T-helper 2 cell (primary cell): ENCODE data around the gene SRP9.
"Not testable (repeated sequence)": the region's sequence is repeated elsewhere in the genome, so short reads cannot be mapped to it uniquely, and the experiment has no call there.

Experiments
- DNase-seq, 5 experiments: peaks; one replicate each; pipeline versions ENCODE4 v3.0.0 to v3.0.0-alpha.2; 2012 to 2022

The SRP9 gene

DNA sequence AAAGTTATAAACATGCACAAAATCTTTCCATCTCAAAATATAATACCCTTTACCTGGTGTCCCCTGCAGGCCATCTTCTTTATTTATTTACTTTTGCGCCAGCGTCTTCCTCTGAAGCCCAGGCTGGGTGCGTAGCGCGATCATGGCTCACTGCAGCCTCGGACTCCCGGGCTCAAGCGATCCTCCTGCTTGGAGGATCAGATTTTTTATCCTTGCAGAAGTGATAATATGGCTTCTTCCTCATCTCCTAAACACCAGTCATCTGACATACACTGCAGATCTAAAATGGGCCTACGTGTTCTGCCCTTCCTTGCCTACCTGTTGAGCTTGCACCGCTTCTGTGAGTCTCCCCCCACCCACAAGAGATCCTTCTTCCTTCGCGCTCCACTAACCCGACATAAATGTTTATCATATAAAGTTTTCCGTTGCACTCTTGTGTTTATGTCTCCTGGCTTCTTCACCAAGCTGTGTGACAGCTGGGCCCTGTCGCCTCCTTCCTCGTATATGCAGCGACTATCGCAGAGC, 506 bp upstream of the SRP9 start:
- DNase-seq: no peak

DNA sequence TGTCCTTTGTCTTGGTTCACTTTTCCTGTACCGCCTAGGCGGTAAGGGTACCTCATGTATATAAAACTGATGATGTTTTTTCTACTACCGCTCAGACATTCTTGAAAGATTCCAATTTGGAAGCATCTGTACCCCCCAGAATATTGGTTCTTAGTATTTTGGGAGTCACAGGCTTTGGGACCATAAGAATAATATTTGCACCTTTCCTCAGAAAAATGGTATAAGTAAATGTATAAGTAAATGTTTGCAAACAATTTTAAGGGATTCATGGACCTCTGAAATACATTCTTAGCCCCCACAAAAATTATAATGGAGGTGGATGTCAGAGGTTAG, 677 bp downstream of the SRP9 start:
- DNase-seq: no peak

DNA sequence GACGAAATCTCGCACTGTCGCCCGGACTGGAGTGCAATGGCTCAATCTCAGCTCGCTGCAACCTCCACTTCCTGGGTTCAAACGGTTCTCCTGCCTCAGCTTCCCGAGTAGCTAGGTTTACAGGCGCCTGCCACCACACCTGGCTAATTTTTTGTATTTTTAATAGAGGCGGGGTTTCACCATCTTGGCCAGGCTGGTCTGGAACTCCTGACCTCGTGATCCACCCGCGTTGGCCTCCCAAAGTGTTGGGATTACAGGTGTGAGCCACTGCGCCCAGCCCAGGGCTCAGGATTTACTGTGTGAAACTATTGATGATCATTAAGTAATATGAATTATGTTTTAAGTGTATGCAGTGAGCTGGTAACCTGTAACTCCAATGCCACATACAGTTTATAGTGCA, 1.5 kb downstream of the SRP9 start:
- peak in 1 of 5 experiments; percentile 36 for DNase-seq

DNA sequence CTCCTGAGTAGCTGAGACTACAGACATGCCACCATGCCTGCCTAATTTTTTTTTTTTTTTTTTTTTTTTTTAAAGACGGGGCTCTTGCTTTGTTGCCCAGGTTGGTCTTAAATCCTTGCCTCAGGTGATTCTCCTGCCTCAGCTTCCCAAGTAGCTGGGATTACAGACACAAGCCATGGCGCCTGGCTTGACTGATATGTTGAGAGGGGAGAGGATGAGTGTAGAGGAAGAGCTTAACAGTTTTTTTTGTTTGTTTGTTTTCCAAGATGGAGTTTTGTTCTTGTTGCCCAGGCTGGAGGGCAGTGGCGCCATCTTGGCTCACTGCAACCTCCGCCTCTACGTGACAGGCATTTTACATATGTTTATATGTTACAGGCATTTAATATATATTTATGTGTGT, 2.5 kb downstream of the SRP9 start:
- DNase-seq: no peak

DNA sequence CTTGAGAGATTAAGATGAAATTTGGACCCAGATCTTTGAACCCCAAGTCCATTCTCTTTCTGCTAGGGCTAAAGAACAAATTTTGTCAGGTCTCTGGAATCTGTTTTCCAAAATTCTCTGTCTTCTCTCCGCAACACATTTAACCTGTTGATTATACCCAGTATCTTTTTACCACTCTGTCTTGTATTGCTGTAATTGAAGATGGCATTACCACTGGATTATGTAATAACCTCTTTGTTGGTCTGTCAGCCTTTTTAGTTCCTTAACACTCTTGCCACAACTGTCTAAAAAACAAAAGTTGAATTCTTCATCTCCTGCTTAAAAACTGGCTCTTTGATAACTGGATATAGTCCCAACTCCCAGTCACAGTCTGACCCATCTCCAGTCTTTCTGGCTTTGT, 3.0 kb downstream of the SRP9 start:
- no peak for DNase-seq

DNA sequence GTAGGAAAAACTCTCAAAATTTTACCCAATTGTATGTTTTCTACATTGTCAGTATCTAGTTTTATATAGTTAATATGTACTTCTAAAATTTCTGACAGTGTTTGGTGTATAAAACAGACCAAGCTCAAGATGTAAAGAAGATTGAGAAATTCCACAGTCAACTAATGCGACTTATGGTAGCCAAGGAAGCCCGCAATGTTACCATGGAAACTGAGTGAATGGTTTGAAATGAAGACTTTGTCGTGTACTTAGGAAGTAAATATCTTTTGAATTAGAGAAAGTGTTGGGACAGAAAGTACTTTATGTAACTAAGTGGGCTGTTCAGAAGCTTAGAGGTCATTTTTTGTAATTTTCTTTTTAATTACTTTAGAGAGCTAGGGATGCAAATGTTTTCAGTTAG, 11.5 kb downstream of the SRP9 start:
- not testable (repeated sequence) for DNase-seq

DNA sequence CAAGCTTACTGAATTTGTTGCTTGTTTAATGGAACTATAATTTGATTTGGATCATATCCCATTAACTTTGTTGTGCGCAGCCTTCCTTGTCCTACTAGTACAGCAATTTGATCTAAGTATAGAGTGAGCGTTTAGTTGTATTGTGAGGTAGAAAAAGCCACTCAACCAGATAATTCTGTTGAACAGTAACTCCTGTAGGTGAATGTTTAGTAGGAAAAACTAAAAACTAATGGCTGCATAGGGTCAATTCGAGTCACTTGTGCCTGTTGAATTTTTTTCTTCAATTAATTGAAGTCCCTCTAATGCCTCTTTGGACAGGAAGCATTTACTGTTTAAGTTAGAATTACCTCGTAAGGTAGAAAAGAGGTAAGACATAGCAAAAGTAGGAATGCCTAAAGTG, 17.3 kb downstream of the SRP9 start:
- DNase-seq: no peak

DNA sequence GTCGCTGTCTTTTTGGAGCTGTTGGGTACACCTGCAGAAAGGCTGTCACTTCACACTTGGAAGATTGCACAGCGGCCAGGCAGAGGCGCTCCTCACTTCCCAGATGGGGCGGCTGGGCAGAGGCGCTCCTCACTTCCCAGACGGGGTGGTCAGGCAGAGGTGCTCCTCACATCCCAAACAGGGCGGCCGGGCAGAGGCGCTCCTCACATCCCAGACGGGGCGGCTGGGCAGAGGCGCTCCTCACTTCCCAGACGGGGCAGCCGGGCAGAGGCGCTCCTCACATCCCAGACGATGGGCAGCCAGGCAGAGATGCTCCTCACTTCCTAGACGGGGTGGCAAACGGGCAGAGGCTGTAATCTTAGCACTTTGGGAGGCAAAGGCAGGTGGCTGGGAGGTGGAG, 18.5 kb downstream of the SRP9 start:
- DNase-seq: not testable (repeated sequence)

DNA sequence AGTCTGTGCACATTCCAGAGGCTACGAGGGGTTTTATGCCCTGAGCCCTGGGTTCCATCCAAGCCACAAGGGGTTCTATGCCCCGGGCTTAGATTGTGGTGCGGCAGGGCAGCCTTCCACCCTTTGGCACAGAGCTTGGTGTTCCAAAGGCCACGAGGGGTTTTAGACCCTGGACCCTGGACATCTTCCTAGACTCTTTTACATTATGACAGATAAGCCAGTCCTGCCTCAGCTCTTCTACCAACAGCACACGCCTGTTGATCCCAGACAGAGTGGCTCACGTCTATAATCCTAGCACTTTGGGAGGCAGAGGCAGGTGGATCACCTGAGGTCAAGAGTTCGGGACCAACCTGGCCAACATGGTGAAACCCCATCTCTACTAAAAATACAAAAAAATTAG, 23.5 kb downstream of the SRP9 start:
- not testable (repeated sequence) for DNase-seq

DNA sequence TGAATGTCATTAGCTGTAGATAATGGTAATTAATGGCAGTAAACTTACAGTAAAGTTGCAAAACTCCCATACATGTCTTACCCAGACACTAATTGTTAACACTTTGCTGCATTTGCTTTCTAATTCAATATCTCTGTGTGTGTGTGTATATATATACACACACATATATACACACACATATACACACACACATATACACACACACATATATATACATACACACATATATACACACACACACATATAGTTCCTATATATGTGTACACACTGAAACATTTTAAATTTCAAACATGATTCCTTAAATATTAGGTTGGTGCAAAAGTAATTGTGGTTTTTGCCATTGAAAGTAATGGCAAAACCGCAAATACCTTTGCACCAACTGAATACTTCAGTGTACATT, 28.6 kb downstream of the SRP9 start:
- no peak for DNase-seq

DNA sequence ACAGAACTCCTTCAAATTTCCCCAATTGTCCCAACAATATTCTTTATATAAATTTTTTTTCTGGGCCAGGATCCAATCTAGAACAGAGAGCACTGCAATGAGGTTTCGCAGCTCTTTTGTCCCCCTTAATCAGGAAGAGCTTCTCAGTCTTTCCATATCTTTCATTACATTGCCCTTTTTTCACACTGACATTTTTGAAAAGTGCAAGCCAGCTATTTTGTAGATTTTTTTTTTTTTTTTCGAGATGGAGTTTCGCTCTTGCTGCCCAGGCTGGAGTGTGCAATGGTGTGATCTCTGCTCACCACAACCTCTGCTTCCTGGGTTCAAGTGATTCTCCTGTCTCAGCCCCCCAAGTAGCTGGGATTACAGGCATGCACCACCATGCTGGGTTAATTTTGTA, 29.1 kb downstream of the SRP9 start:
- not testable (repeated sequence) for DNase-seq

DNA sequence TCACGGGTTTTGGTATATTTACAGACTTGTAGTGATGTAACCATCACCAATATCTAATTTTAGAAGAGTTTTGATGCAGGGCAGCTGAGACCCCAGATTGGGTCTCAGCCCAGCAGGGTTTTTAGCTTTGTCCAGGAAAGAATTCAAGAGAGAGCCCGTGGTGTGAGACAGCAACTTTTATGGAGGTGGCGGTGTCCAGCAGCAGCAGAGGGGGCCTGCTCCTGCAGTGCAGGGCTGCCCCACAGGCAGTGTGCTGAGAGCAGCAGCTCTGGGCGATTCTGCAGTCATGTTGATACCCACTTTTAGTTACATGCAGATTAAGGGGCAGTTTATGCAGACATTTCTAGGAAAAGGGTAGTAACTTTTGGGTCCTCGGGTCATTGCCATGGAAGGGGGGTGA, 30.5 kb downstream of the SRP9 start:
- DNase-seq: no peak

DNA sequence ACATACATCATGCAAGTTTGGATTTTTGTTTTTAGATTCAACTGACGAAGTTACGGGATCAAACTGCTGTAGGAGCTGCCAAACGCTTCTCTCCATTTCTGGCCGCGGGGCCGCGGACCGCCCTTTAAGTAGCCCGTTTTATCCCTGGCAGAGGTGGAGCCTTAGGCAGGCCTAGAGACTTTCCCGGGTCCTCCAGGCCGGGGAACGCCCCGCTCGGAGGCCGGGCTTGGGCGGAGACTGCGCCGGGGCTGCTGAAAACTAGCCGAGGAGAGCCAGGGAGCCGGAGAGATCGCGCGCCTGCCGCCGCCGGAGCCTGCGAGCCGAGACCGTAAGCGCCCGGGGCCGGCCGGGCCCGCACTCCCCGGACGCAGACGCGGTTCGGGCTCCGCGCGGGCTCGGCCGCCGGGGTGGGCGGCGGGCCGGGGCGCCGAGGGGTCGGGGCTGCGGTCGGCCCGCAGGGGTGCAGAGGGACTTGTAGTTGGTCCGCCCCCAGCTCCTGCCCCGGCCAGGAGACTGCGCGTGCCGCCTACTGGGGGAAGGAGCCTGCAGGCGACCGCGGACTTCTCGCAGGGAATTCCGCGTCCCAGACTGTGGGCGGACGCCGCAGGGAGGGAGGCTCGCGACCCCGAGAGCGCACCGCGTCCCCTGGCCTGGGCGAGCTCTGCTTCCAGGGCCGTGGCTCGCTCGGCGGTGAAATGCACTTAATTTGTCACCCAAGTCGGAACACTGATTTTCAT, 32.4 kb downstream of the SRP9 start, which contains the start of gene EPHX1:
EPHX1 (plus strand) TSS at position 283 of the 737 bp plus-strand sequence. CDS start 18,606 bp downstream, outside the sequence.
- DNase-seq: peak; percentile 20 to 65 (median 39)

DNA sequence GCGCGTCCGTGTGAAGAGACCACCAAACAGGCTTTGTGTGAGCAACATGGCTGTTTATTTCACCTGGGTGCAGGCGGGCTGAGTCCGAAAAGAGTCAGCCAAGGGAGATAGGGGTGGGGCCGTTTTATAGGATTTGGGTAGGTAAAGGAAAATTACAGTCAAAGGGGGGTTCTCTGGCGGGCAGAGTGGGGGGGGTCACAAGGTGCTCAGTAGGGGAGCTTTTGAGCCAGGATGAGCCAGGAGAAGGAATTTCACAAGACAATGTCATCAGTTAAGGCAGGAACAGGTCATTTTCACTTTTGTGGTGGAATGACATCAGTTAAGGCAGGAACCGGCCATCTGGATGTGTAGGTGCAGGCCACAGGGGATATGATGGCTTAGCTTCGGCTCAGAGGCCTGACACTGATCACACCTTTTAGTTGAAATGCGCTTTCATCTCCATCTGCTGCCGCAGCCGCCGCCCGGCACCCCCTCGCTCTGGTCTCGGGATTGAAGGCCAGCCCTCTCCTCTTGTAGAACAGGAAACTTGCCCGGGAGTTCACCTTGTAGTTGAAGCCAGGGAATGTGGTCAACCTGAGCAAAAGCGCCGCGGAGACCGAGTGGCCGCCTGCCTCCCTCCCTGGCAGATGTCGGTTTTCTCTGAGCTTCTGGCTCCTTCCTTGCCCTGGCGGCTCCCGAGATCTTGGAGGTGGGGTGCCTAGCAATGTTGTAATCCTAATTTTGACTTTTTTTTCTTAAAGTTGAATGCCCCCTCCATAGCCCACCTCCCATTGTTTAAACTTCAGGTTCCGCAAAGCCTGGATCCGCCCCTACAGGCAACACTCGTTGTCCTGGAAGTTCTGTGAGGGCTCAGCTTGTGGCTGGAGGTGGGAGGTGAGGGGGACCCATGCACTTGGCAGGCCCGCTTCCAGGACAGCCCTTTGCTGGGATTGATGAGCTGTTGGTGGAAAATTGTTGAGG, 33.2 kb downstream of the SRP9 start:
- DNase-seq: not testable (repeated sequence)

DNA sequence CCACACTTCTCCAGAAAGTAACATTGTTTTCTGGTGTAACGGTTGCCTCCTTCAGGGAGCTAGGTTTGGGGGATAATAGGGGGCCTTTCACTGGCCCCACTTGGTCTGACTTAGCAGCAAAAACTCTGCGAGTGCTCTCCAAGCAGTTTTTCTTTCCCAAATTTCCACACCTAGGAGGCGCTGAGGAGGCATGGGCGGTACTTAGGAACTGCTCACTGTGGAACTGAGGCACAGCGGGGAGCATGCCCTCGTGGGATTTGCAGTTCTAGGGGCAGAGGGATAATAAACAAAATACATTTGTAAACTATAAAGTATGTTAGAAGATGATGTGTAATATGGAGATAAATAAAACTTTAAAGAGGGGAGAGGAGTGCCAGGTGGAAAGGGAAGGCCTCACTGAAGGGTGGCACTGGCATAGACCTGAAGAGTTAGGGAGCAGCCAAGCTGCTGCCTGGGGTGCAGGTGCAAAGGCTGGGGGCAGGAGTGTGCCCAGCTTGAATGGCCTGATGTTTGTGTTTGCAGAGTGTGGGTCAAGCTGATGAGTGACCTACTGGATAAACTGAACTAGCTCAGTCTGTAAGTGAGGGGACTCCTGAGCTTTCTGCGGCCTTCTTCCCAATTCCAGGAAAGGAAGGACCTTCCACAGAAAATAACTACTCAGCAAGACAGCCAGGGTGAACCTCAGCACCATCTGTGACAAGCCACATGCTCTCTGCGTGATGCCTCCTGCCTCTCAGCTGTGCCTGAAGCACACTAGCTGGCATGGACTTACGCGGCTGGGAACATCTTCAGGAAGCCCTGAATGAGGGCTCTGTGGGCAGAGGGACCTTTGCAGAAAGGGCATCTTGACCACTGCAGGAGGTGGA, 34.2 kb downstream of the SRP9 start:
- no peak for DNase-seq

DNA sequence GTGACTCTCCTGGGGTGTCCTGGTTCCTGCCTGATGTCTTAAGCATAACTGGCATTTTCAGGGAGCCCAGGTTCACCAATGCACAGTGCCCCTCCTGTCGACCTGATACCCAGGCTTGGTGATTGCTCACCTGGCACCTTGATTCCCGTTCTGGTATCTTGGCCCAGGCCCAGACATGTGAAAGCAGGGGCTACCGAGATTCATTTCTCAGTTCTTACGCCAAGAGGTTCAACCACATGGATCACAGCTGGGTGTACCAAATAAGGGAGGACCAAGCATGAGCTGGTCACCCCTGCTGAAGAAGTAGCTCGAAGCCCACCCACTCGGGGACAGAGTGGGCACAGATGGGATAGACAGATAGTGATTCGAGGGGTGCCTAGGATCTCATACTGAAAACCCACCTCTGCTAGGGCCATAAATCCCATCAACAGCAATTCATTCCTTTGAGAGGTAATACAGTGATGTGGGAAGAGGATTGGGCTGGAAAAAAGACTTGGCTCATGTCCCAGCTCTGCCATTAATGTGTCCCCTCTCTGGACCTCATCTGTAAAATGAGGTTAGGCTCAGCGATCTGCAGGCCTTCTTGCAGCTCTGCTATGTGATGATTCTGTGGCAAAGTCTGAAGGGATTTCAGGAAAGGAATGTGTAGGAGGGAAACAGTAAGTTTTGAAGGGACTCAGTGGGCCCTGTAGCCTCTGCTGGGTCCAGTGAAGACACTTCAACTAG, 35.0 kb downstream of the SRP9 start:
- DNase-seq: no peak

DNA sequence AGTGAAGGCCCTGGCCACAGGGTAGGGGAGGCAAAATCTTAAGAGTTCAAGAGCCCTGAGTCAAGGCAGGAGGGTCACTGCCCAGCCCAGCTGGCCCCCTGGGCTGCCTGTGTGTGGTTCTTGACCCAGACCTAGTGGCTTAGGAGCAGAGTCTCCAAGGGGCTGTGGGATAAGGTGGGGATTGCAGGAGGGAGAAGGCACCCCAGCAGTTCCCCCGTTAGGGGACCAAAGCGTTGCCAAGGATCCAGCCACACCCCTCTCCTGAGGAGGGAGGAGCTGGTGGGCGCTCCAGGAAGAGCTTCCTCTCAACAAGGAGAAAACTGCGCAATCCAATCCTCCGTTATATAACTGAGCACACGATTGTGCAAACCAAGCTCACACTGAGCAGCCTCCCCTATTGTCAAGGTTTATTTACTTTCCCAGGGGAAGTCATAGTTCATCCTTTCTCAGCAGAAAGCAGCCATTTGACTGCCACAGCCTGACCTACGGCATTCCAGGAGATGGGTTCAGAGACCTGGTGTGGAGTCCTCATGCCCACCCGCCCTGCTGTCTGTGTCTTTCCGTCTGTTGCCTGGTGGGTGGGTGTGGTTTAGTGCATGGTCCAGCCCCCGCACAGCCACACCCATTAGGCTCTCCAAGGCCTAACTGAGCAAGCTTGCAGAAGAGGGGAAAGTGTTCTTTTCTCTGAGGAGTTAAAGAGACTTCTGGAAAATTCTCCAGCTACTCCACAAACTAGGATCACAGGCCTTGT, 35.8 kb downstream of the SRP9 start:
- no peak for DNase-seq

DNA sequence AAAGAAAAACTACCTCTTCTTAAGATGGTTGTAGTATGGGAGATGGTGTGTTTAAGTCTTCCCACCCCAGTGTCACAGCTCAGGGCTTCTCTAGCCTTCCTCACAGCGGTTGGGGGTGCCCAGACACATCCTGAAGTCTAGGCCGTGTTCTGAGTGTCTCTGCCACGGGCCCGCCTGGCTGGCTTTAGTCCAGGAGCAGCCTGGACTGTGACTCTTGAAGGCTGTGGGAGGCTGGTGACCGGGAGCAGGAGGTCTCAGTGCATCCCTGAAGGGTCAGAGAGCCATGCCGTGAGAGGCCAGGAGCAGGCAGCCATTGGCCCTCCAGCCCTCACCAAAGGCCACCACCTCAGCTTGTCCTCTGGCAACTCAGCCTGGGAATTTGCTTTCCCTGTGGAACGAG, 36.8 kb downstream of the SRP9 start:
- DNase-seq: no peak

DNA sequence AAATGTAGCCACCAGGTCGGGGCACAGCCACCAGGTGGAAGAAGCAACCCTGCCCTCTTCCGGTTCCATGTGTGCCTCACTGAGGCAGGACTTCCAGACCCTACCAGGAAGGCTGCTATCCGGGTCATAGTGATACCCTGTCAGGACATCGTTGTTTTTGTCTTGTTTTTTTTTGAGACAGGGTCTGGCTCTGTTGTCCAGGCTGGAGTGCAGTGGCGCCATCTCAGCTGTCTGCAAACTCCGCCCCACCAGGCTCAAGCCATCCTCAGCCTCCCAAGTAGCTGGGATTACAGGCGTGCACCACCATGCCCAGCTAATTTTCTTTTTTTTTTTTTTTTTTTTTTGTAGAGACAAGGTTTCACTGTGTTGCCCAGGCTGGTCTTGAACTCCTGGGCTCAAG, 37.5 kb downstream of the SRP9 start:
- not testable (repeated sequence) for DNase-seq

DNA sequence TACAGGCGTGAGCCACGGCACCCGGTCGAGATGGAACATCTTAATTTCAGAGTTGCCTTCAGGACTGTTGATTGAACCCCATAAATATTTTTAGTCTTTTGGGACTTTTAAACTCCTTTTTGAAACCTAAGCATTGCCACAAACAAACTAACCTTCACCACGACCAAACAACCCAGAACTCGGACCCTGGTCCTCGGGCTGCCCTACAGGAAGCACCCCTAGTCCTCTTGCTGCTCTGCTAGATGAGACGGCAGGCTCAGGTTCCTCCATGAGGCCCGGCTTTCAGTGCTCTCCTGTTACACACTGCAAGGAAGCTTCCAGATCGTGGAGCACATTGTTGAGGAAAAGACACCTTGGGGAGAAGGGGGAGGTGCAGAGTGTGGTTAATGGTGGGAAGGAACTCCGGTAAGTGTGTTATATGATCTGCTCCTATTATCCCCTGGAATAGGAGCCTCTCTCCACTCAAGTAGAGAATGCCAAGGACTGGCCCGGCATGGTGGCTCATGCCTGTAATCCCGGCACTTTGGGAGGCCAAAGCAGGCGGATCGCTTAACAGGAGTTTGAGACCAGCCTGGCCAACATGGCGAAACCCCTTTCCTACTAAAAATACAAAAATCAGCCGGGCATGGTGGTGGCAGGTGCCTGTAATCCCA, 38.0 kb downstream of the SRP9 start:
- no peak for DNase-seq
